ENCODE data around the gene CORO1C. TPM values are rescaled to one million over a fixed set of nuclear protein-coding genes. Genes with fewer than 3 reads are reported as not detected.

Gene CORO1C
- total and polyA plus RNA-seq, 9 of the 15 experiments (the other 6 are each of a cell fraction or from before 2014, with no cell fraction given), result 55.2 to 280 (median 150) TPM

GRCh38 chr12:108730365-108731104 lies 783 bp downstream of the CORO1C start (continued):
- TF ChIP-seq SPI1 (IDR thresholded peaks at IDR 0.05; ENCODE audit: borderline replicate concordance, low read depth, low read length) (peak; percentile 67; the same call in 1 of the 2 replicates), CHD1 (IDR thresholded peaks at IDR 0.05; ENCODE audit: low read length) (peak; percentile 80), ZNF695 (CRISPR knock-in tag; IDR thresholded peaks at IDR 0.05) (no peak), ZNF766 (CRISPR knock-in tag; conservative IDR thresholded peaks at IDR 0.05) (no peak), ZNF239 (CRISPR knock-in tag; IDR thresholded peaks at IDR 0.05) (no peak), NR2C2 (CRISPR knock-in tag; IDR thresholded peaks at IDR 0.05) (0 out of 2 replicates have a peak, but pooled peaks have one; percentile 14), NR2C2 (tag; IDR thresholded peaks at IDR 0.05) (no peak), ZBED1 (IDR thresholded peaks at IDR 0.05) (no peak), MEIS2 (IDR thresholded peaks at IDR 0.05; ENCODE audit: partially characterized antibody) (no peak), ZNF124 (CRISPR knock-in tag; IDR thresholded peaks at IDR 0.05) (no peak), RFX1 (IDR thresholded peaks at IDR 0.05) (no peak), SMC3 (conservative IDR thresholded peaks at IDR 0.05; ENCODE audit: insufficient read depth, low read depth, low read length) (no peak), ZBTB17 (CRISPR knock-in tag; IDR thresholded peaks at IDR 0.05) (no peak), KLF6 (CRISPR knock-in tag; IDR thresholded peaks at IDR 0.05; ENCODE audit: borderline replicate concordance) (no peak), KDM1A (IDR thresholded peaks at IDR 0.05) (no peak), NFE2L1 (tag; IDR thresholded peaks at IDR 0.05; ENCODE audit: borderline replicate concordance, low read depth) (no peak), ZNF699 (CRISPR knock-in tag; IDR thresholded peaks at IDR 0.05; ENCODE audit: insufficient replicate concordance) (no peak), ZC3H8 (IDR thresholded peaks at IDR 0.05) (no peak), E2F5 (CRISPR knock-in tag; IDR thresholded peaks at IDR 0.05) (no peak)
- TF ChIP-seq, protein P1, sequence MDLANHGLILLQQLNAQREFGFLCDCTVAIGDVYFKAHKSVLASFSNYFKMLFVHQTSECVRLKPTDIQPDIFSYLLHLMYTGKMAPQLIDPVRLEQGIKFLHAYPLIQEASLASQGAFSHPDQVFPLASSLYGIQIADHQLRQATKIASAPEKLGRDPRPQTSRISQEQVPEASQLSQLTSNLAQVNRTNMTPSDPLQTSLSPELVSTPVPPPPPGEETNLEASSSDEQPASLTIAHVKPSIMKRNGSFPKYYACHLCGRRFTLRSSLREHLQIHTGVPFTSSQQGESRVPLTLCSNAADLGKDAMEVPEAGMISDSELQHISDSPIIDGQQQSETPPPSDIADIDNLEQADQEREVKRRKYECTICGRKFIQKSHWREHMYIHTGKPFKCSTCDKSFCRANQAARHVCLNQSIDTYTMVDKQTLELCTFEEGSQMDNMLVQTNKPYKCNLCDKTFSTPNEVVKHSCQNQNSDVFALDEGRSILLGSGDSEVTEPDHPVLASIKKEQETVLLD (IDR thresholded peaks at IDR 0.05), result no peak
- TF ChIP-seq, protein P2, sequence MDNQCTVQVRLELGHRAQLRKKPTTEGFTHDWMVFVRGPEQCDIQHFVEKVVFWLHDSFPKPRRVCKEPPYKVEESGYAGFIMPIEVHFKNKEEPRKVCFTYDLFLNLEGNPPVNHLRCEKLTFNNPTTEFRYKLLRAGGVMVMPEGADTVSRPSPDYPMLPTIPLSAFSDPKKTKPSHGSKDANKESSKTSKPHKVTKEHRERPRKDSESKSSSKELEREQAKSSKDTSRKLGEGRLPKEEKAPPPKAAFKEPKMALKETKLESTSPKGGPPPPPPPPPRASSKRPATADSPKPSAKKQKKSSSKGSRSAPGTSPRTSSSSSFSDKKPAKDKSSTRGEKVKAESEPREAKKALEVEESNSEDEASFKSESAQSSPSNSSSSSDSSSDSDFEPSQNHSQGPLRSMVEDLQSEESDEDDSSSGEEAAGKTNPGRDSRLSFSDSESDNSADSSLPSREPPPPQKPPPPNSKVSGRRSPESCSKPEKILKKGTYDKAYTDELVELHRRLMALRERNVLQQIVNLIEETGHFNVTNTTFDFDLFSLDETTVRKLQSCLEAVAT (IDR thresholded peaks at IDR 0.05), result peak in 1 of 2 experiments; percentile 75; a peak in 2 of 4 replicates
- TF ChIP-seq, protein P3, sequence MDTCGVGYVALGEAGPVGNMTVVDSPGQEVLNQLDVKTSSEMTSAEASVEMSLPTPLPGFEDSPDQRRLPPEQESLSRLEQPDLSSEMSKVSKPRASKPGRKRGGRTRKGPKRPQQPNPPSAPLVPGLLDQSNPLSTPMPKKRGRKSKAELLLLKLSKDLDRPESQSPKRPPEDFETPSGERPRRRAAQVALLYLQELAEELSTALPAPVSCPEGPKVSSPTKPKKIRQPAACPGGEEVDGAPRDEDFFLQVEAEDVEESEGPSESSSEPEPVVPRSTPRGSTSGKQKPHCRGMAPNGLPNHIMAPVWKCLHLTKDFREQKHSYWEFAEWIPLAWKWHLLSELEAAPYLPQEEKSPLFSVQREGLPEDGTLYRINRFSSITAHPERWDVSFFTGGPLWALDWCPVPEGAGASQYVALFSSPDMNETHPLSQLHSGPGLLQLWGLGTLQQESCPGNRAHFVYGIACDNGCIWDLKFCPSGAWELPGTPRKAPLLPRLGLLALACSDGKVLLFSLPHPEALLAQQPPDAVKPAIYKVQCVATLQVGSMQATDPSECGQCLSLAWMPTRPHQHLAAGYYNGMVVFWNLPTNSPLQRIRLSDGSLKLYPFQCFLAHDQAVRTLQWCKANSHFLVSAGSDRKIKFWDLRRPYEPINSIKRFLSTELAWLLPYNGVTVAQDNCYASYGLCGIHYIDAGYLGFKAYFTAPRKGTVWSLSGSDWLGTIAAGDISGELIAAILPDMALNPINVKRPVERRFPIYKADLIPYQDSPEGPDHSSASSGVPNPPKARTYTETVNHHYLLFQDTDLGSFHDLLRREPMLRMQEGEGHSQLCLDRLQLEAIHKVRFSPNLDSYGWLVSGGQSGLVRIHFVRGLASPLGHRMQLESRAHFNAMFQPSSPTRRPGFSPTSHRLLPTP (IDR thresholded peaks at IDR 0.05; ENCODE audit: borderline replicate concordance, extremely low read depth, insufficient read length), result no peak
